ENCODE measurements around the gene SRPRB. TPM values are rescaled to one million over a fixed set of nuclear protein-coding genes. Genes with fewer than 3 reads are reported as not detected.

Gene SRPRB
- total and polyA plus RNA-seq, 7 donors, result 4.2 to 33.3 (median 14.9) TPM

DNA sequence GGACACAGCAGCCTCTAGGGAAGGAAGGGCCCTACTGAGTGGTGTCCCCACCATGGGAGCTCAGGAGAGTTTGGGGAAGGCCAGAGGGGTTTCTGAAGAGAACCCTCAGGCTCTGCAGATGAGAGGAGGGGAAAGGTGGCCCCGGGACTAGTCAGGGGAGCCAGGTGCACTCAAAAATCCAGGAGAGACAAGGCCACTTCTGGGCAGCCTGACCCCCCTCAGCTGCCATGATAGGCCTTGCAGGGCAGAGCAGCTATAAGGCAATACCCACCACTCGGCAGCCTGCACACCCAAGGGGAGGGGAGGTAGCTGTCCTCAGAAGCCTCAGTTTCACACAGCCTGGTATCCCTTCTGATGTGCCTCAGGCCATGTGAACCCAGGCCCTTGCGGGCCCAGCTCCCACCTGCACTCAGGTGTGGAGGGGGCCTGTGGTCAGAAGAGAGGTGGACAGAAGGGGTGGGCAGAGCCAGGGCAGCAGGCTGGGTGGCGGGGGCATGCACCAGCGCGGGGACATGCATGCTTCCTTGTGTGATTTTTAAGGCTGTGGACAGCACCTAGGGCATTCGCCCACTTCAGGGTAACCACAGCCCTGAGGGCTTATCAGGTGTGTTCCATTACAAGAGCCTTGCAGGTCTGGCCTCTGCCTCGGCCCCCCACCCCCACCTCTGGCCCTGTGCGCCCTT is 34.6 kb downstream of the SRPRB start:
- H3K9me3 ChIP-seq, result no peaks in the 10 kb centered on the region
- DNase-seq, result peak; percentile 19
- WGBS, 2 donors, result 86 to 95% methylated on average over 9 of the region's 9 CpGs
- no peaks in the 10 kb centered on the region for H3K27me3 ChIP-seq
- intact Hi-C loops (cut with DNase I), result no loop called here
- no peak overlapping the region for H3K4me3 ChIP-seq
- TF ChIP-seq, protein P1, sequence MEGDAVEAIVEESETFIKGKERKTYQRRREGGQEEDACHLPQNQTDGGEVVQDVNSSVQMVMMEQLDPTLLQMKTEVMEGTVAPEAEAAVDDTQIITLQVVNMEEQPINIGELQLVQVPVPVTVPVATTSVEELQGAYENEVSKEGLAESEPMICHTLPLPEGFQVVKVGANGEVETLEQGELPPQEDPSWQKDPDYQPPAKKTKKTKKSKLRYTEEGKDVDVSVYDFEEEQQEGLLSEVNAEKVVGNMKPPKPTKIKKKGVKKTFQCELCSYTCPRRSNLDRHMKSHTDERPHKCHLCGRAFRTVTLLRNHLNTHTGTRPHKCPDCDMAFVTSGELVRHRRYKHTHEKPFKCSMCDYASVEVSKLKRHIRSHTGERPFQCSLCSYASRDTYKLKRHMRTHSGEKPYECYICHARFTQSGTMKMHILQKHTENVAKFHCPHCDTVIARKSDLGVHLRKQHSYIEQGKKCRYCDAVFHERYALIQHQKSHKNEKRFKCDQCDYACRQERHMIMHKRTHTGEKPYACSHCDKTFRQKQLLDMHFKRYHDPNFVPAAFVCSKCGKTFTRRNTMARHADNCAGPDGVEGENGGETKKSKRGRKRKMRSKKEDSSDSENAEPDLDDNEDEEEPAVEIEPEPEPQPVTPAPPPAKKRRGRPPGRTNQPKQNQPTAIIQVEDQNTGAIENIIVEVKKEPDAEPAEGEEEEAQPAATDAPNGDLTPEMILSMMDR (IDR thresholded peaks at IDR 0.05), result no peak
- TF ChIP-seq POLR2A (IDR thresholded peaks at IDR 0.05), result no peak
- TF ChIP-seq EP300 (IDR thresholded peaks at IDR 0.05), result no peak
- TF ChIP-seq POLR2AphosphoS5 (IDR thresholded peaks at IDR 0.05), result no peak
- no peak overlapping the region for H3K27ac ChIP-seq
- peaks cover 0 to 9% (median 3%) of the 10 kb centered on the region in 4 donors for H3K36me3 ChIP-seq
- no peaks in the 10 kb centered on the region for H3K4me1 ChIP-seq

DNA sequence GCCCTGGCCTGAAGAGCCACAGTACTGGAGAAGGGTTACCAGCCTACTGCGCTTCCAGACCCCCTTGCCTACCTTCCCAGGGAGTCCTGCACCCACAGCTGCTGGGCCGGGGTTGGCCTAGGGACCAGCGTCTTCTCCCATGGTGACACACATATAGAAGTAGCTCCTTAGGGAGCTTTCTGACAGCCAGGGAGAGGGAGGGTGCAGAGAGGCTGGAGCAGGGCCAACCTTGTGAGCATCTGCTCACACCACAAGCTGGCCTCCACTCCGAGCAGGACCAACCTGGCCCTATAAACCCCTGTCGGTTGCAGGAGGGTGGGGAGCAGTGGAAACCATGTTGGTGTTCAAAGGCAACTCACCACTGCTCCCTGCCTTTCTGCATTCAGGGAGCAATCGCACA is 35.2 kb downstream of the SRPRB start:
- Histone ChIP-seq H3K9me3 (no peaks in the 10 kb centered on the region), H3K4me3 (no peak overlapping the region), H3K27me3 (no peaks in the 10 kb centered on the region), H3K36me3 (peaks cover 0 to 9% (median 3%) of the 10 kb centered on the region in 4 donors), H3K4me1 (no peaks in the 10 kb centered on the region), H3K27ac (no peak overlapping the region)
- intact Hi-C loops (cut with DNase I), result no loop called here
- TF ChIP-seq POLR2A (IDR thresholded peaks at IDR 0.05) (no peak), POLR2AphosphoS5 (IDR thresholded peaks at IDR 0.05) (no peak), EP300 (IDR thresholded peaks at IDR 0.05) (no peak)
- TF ChIP-seq, protein P1 (IDR thresholded peaks at IDR 0.05), result no peak
- WGBS, 2 donors, result 87 to 88% methylated on average over 6 of the region's 6 CpGs
- peak; percentile 45 for DNase-seq

DNA sequence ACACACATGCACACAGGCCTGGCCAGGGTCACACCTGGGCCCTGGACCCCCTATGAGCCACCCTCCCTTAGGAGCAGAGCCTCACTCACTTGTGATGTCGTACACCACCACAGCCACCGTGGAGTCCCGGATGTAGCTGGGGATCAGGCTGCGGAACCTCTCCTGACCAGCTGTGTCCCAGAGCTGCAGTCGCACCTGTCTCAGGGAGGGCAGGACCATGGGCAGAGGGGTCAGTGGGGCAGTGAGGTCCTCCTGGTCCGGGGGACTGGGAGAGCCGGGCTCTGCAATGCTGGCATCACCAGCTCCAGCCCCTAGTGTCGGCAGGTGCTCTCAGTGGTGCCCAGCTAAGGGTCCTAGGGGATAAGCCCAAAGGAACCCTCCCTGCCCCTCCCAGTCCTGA is 35.6 kb downstream of the SRPRB start:
- H3K4me1 ChIP-seq, result no peaks in the 10 kb centered on the region
- H3K36me3 ChIP-seq, result peaks cover 0 to 9% (median 3%) of the 10 kb centered on the region in 4 donors
- TF ChIP-seq POLR2AphosphoS5 (IDR thresholded peaks at IDR 0.05), result no peak
- TF ChIP-seq POLR2A (IDR thresholded peaks at IDR 0.05), result no peak
- TF ChIP-seq EP300 (IDR thresholded peaks at IDR 0.05), result no peak
- TF ChIP-seq, protein P1 (IDR thresholded peaks at IDR 0.05), result no peak
- H3K4me3 ChIP-seq, result no peak overlapping the region
- DNase-seq, result peak; percentile 62
- H3K27me3 ChIP-seq, result no peaks in the 10 kb centered on the region
- H3K27ac ChIP-seq, result no peak overlapping the region
- WGBS, 2 donors, result 91 to 93% methylated on average over 8 of the region's 8 CpGs
- no peaks in the 10 kb centered on the region for H3K9me3 ChIP-seq
- intact Hi-C loops (cut with DNase I), result no loop called here

DNA sequence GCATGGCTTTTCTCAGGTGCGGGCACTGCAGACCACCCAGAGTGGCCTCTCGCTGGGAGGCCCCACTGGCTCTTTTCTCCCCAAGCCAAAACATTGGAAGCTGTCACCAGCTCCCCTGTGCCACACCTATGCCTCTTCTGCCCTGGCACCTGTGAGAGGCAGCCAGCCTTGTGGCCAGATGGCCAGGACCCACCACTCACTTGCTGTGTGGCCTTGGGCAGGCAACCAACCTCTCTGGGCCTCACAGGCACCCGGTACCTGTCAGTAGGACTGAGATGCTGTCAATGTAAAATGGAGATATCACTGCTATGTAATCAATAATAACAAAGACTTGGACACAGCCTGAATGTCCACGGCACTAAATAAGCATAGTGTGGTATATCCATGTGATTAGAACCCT is 36.5 kb downstream of the SRPRB start:
- Histone ChIP-seq H3K27me3 (no peaks in the 10 kb centered on the region), H3K36me3 (peaks cover 0 to 9% (median 3%) of the 10 kb centered on the region in 4 donors), H3K27ac (no peak overlapping the region), H3K4me3 (no peak overlapping the region), H3K9me3 (no peaks in the 10 kb centered on the region), H3K4me1 (no peaks in the 10 kb centered on the region)
- DNase-seq, result peak; percentile 53
- TF ChIP-seq, protein P1 (IDR thresholded peaks at IDR 0.05), result no peak
- TF ChIP-seq POLR2A (IDR thresholded peaks at IDR 0.05), result no peak
- TF ChIP-seq EP300 (IDR thresholded peaks at IDR 0.05), result no peak
- no peak for TF ChIP-seq POLR2AphosphoS5 (IDR thresholded peaks at IDR 0.05)
- 85 to 91% methylated on average over 4 of the region's 4 CpGs for WGBS, 2 donors
- intact Hi-C loops (cut with DNase I), result no loop called here

DNA sequence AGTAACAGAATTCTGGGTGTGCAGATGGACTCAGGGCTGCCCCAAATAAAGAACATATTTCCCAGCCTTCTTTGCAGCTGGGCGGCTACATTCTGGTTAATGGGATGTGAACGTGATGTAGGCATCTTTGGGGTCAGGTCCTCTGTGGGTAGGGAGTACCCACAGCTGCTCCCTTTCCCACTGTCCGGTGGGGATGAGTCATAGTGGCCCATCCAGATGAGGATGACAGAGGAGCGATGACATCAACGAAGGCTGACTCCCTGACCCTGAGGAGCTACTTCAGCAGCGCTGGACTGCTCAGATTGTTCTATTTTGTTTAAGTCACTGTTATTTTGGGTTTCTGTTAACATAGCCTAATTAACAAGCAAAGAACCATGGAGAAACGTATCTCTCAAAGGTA is 38.0 kb downstream of the SRPRB start:
- Histone ChIP-seq H3K4me3 (no peak overlapping the region), H3K27me3 (no peaks in the 10 kb centered on the region), H3K27ac (no peak overlapping the region), H3K9me3 (no peaks in the 10 kb centered on the region), H3K36me3 (peaks cover 0 to 8% (median 3%) of the 10 kb centered on the region in 4 donors), H3K4me1 (no peaks in the 10 kb centered on the region)
- WGBS, 2 donors, result 85 to 88% methylated on average over 7 of the region's 7 CpGs
- no peak for TF ChIP-seq POLR2A (IDR thresholded peaks at IDR 0.05)
- TF ChIP-seq POLR2AphosphoS5 (IDR thresholded peaks at IDR 0.05), result no peak
- TF ChIP-seq, protein P1 (IDR thresholded peaks at IDR 0.05), result no peak
- no peak for TF ChIP-seq EP300 (IDR thresholded peaks at IDR 0.05)
- peak; percentile 33 for DNase-seq
- intact Hi-C loops (cut with DNase I), result no loop called here
